ENCODE results near the gene ERBB4.

GRCh38 chr2:211800001-211800400, 738.6 kb downstream of the ERBB4 start:
- TF ChIP-seq YY1 (IDR thresholded peaks at IDR 0.05; ENCODE audit: low read depth, low read length) (no peak), ZNF274 (IDR thresholded peaks at IDR 0.05; ENCODE audit: borderline replicate concordance, extremely low read depth, low read length) (no peak), RAD21 (IDR thresholded peaks at IDR 0.05 in 1 of 2, conservative IDR thresholded peaks at IDR 0.05 in 1 of 2; ENCODE audit: low read depth in 2 of 2, low read length in 2 of 2) (no peak), CTCF (IDR thresholded peaks at IDR 0.05; ENCODE audit: control extremely low read depth in 1 of 3, insufficient read depth in 1 of 3, low read depth in 1 of 3, low read length in 3 of 3) (no peak), POLR2AphosphoS5 (IDR thresholded peaks at IDR 0.05; ENCODE audit: low read depth, low read length) (no peak)
